GM06990 (cell line): ENCODE data around the gene MLF2.

Experiments
- DNase-seq: peaks from one replicate; pipeline ENCODE4 v3.0.0-alpha.2; 2011; ENCODE audit not compliant: insufficient read length; ENCODE audit errors: extremely low read depth
- H3K27me3 ChIP-seq: replicated peaks from 2 replicates; pipeline ENCODE4 v1.6.0; 2011; ENCODE audit warnings: low read length; ENCODE audit not compliant: control insufficient read depth, insufficient read depth
- H3K36me3 ChIP-seq: 2 replicates; pipeline ENCODE4 v1.5.1; 2011; ENCODE audit warnings: low read length; ENCODE audit not compliant: control insufficient read depth, insufficient read depth
- H3K4me3 ChIP-seq: replicated peaks from 2 replicates; pipeline ENCODE4 v1.5.1; 2011; ENCODE audit warnings: low read depth, mild to moderate bottlenecking, control low read depth, low read length
- TF ChIP-seq, protein P1 (sequence below): IDR thresholded peaks from 2 replicates; pipeline ENCODE4 v1.5.1; 2011; ENCODE audit warnings: low read length, control low read depth, mild to moderate bottlenecking, inconsistent platforms; ENCODE audit not compliant: insufficient read depth, poor library complexity, severe bottlenecking

The MLF2 gene

DNA sequence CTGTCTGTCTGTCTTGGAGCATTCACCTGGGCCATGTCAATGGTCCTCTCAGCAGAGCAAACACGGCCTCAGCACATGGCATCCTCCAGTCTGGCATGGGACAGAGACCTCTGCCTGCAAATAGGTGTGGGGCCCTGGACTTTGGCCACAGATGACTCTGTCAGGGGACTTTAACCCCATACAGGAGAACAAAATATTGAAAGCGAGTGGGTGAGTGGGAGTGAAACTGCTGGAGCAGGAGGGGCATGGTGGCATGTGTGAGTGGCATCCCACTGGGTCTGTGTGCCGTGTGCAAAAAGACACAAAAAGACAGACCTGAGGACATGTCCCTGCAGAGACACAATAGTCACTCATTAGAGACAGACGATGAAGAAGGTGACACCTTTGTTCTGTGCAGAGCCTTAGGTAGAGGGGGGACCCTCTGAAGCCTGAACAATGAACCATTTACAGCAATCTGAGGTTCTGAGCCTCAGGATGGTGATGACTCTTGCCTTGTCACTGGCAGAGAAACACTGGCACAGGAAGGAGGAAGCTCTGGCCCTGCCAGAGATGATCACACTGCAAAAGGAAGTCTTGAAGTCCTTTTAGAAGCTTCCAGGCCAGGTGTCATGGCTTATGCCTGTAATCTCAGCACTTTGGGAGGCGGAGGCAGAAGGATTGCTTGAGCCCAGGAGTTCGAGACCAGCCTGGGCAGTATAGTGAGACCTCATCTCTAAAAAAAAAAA is 26.9 kb upstream of the MLF2 start:
- H3K36me3 ChIP-seq: no peaks in the 10 kb centered on the region; the same call in none of the 2 replicates
- H3K27me3 ChIP-seq: no peaks in the 10 kb centered on the region
- no peak for DNase-seq
- no peak overlapping the region for H3K4me3 ChIP-seq
- TF ChIP-seq, protein P1, sequence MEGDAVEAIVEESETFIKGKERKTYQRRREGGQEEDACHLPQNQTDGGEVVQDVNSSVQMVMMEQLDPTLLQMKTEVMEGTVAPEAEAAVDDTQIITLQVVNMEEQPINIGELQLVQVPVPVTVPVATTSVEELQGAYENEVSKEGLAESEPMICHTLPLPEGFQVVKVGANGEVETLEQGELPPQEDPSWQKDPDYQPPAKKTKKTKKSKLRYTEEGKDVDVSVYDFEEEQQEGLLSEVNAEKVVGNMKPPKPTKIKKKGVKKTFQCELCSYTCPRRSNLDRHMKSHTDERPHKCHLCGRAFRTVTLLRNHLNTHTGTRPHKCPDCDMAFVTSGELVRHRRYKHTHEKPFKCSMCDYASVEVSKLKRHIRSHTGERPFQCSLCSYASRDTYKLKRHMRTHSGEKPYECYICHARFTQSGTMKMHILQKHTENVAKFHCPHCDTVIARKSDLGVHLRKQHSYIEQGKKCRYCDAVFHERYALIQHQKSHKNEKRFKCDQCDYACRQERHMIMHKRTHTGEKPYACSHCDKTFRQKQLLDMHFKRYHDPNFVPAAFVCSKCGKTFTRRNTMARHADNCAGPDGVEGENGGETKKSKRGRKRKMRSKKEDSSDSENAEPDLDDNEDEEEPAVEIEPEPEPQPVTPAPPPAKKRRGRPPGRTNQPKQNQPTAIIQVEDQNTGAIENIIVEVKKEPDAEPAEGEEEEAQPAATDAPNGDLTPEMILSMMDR: no peak

DNA sequence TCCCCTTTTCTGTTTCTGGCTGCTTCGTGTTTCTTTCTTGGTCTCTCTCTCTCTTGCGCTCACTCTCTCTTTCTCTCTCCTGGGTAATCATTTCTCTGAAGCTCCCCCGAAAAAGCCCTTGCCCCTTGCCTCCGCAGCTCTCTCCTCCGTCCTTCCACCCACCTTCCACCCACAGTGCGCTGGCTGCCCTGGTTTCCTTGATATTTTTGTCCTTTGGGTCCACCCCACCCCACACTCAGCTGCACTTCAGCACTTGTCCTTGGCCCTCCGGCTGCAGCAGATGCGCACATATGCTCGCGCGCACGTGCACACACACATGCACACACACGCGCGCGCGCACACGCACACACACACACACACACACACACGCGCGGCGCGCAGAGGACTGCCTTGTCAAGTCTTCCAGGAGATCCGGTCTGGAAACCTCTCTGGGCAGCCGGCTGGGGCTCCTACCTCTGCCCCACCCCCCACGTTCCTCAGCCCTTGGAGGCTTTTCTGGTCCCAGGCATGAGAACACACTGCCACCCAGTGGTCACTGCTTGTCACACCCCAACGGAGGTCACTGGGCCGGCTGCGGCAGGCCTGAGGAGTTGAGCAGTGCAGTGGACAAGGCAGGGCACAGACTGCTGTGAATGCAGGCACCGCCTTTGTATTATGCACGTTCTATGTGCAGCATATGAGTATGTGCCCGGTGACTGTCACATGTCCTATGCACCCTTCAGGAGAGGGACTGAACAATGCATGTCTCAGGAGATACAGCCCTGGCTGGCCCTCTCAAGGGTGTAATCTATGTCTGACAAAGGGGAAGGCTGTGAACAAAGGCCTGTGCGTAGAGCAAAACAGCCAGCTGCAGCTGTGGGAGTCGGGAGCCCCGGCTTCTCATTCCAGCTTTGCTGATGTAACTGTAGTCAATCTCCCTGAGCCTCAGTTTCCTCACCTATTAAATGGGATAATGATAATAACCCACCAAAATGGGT is 25.9 kb upstream of the MLF2 start:
- Histone ChIP-seq H3K4me3 (peak overlapping the region; percentile 52), H3K27me3 (no peaks in the 10 kb centered on the region), H3K36me3 (no peaks in the 10 kb centered on the region; the same call in none of the 2 replicates)
- TF ChIP-seq, protein P1: peak; percentile 91
- DNase-seq: peak; percentile 86

DNA sequence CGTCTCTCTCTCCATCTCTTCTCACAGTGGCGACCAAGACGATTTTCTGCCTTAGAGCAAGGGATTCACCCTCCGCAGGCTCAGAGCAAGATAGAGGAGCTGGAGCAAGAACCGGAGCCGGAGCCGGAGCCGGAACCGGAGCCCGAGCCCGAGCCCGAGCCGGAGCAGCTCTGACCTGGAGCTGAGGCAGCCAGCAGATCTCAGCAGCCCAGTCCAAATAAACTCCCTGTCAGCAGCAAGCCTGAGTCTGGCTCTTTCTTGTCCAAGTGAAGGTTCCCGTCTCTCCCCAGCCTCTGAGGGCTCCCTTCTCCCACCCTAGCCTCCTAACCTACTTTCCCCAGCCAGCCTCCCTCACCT is 25.3 kb upstream of the MLF2 start:
- H3K4me3 ChIP-seq: no peak overlapping the region; the same call in 1 of the 2 replicates

DNA sequence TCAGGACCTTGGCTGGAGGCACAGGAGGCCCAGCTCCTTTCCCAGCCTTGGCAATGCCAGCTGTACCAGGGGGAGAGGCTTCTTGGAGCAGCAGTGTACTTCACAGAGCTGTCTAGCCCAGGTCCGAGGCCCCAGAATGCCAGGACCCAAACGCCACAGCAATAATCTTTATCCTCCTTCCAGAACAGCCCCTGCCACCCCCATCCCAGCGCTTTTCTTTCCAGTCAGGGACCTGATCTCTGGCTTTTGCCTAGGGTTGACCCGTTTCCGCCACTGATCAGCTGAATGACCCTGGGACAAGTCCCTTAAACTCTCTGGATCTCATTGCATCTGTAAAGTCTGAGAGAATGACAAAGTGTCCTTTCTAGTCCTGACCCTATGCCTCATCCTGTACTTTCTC is 24.4 kb upstream of the MLF2 start:
- TF ChIP-seq, protein P1: no peak

More for the DNA sequence above, 25.3 kb upstream of the MLF2 start:
- Histone ChIP-seq H3K27me3 (no peaks in the 10 kb centered on the region), H3K36me3 (no peaks in the 10 kb centered on the region; the same call in none of the 2 replicates)
- TF ChIP-seq, protein P1: no peak
- DNase-seq: no peak

DNA sequence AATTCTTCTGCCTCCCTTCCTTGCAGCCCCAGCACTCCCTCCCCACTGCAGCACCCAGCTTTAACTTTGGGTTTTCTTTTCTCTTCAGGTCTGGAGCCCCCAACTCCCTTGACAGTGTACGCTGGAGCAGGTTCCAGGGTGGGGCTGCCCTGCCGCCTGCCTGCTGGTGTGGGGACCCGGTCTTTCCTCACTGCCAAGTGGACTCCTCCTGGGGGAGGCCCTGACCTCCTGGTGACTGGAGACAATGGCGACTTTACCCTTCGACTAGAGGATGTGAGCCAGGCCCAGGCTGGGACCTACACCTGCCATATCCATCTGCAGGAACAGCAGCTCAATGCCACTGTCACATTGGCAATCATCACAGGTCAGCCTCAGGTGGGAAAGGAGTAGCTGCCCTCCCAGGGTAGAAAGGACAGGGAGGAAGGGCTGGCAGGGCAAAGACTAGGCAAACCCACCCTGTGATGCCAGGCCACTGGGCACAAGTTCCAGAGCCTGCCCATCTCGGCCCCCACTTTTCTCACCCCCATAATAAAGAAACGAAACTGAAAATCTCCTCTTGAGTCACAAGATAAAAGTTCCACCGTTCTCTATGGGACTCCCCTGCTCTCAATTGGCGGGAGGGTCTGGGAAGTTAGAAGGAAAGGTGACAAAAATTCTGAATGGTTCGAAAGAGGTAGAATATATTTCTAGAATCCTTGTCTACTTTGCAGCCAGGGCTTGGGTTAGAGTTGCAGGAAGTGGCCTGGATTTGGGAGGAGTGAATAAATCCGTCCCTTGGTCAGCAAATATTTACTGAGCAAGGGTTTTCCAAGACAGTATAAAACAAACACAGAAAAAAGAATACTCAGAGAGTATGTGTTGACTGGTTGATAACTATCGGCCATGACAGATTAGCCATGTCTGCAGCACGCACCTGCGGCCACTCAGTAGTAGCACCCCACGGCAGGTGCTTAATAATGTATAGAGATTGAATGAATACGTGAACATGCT is 22.5 kb upstream of the MLF2 start:
- DNase-seq: no peak
- Histone ChIP-seq H3K36me3 (no peaks in the 10 kb centered on the region; the same call in none of the 2 replicates), H3K4me3 (no peak overlapping the region), H3K27me3 (no peaks in the 10 kb centered on the region)
- TF ChIP-seq, protein P1: no peak

More for the DNA sequence above, 24.4 kb upstream of the MLF2 start:
- no peaks in the 10 kb centered on the region; the same call in none of the 2 replicates for H3K36me3 ChIP-seq
- no peak overlapping the region for H3K4me3 ChIP-seq
- no peaks in the 10 kb centered on the region for H3K27me3 ChIP-seq
- no peak for DNase-seq
